K562 (cell line): ENCODE results near the gene ZNF844. TPM values are rescaled to one million over a fixed set of nuclear protein-coding genes. Genes with fewer than 3 reads are reported as not detected.
A peak's percentile ranks its signal among the peaks of the same experiment; 100 is the strongest.

Source experiments
- BRF2 ChIP-seq: IDR thresholded peaks from 3 replicates; pipeline ENCODE4 v1.6.1; 2011; ENCODE audit warnings: borderline replicate concordance, mild to moderate bottlenecking; ENCODE audit not compliant: insufficient read length, insufficient read depth
- ELK3 ChIP-seq: fragments of 450-650 bp; formaldehyde crosslinking; IDR thresholded peaks from 2 replicates; pipeline ENCODE4 v1.4.0; 2020; ENCODE audit warnings: mild to moderate bottlenecking
- EP400 ChIP-seq: fragments of 450-650 bp; IDR thresholded peaks from 2 replicates; pipeline ENCODE4 v1.6.1; 2017; ENCODE audit warnings: antibody characterized with exemption, mild to moderate bottlenecking, moderate library complexity
- GABPA ChIP-seq: fragments of 200-800 bp; sonication (Bioruptor generic); conservative IDR thresholded peaks from 2 replicates; pipeline ENCODE4 v1.6.1; 2016; ENCODE audit warnings: low read depth, missing genetic modification characterization, missing compliant biosample characterization
- IFI16 ChIP-seq: fragments of 250-450 bp; sonication (Bioruptor Pico); IDR thresholded peaks from 2 replicates; pipeline ENCODE4 v2.1.2; 2022; ENCODE audit warnings: mild to moderate bottlenecking, inconsistent platforms
- KAT7 ChIP-seq: sonication (generic); formaldehyde crosslinking; IDR thresholded peaks from 2 replicates; pipeline ENCODE4 v1.8.0; 2022; ENCODE audit warnings: missing genetic modification reagents, mild to moderate bottlenecking, borderline replicate concordance
- NR0B1 ChIP-seq: fragments of 450-650 bp; IDR thresholded peaks from one replicate; pipeline ENCODE4 v1.6.1; 2018; ENCODE audit warnings: mild to moderate bottlenecking, moderate library complexity; ENCODE audit not compliant: partially characterized antibody
- NR2C1 ChIP-seq, 2 experiments: fragments of 450-650 bp; IDR thresholded peaks; 2 replicates each; pipeline ENCODE4 v1.6.1; 2017; ENCODE audit warnings: mild to moderate bottlenecking in 2 of 2, antibody characterized with exemption in 1 of 2, inconsistent platforms in 1 of 2, missing compliant biosample characterization in 1 of 2, missing genetic modification characterization in 1 of 2
- POLR2G ChIP-seq: fragments of 200-400 bp; formaldehyde crosslinking; IDR thresholded peaks from 2 replicates; pipeline ENCODE4 v1.6.1; 2017; ENCODE audit warnings: low read depth, mild to moderate bottlenecking, antibody characterized with exemption, low read length, moderate library complexity
- RBFOX2 ChIP-seq: fragments of 200-400 bp; formaldehyde crosslinking; IDR thresholded peaks from 2 replicates; pipeline ENCODE4 v1.6.1; 2017; ENCODE audit warnings: low read depth, mild to moderate bottlenecking, low read length, moderate library complexity
- RBM22 ChIP-seq: fragments of 200-400 bp; formaldehyde crosslinking; IDR thresholded peaks from 2 replicates; pipeline ENCODE4 v1.6.1; 2018; ENCODE audit warnings: low read length, low read depth; ENCODE audit not compliant: poor library complexity, severe bottlenecking
- TBP ChIP-seq: optimal IDR thresholded peaks from 2 replicates; pipeline ENCODE3; 2011; ENCODE audit warnings: low read depth, low read length, improper control_type of control experiment
- VEZF1 ChIP-seq: fragments of 200-800 bp; sonication (Bioruptor generic); IDR thresholded peaks from 2 replicates; pipeline ENCODE4 v1.6.1; 2017; ENCODE audit warnings: missing genetic modification characterization, missing compliant biosample characterization
- ZBTB11 ChIP-seq, 3 experiments: fragments of 200-800 bp in 1 of 3; fragments of 250-450 bp in 1 of 3; fragments of 450-650 bp in 1 of 3; sonication (Bioruptor Pico) in 1 of 3; sonication (Bioruptor generic) in 1 of 3; formaldehyde crosslinking in 1 of 3; IDR thresholded peaks; 2 replicates each; pipeline versions ENCODE4 v1.6.1 to v1.8.0; 2016 to 2022; ENCODE audit warnings: mild to moderate bottlenecking in 2 of 3, missing genetic modification characterization in 2 of 3, missing compliant biosample characterization in 1 of 3, moderate library complexity in 1 of 3
- ZNF766 ChIP-seq: fragments of 200-800 bp; sonication (Bioruptor generic); conservative IDR thresholded peaks from 2 replicates; pipeline ENCODE4 v1.6.1; 2016; ENCODE audit warnings: missing genetic modification characterization, missing compliant biosample characterization
- ZNF79 ChIP-seq: fragments of 250-450 bp; sonication (Bioruptor Pico); IDR thresholded peaks from 2 replicates; pipeline ENCODE4 v1.4.0; 2020; ENCODE audit warnings: low read depth, mild to moderate bottlenecking, moderate library complexity
- polyA plus RNA-seq, 8 experiments: library from polyadenylated mRNA; depleted of rRNA in 4 of 8; stranded (reverse) in 5 of 8; unstranded in 3 of 8; fragments of >200 nt; fragmentation: Nextera tagmentation in 2 of 8; fragmentation: Illumina TruSeq in 1 of 8; extraction: Ambion mirVana in 2 of 8; extraction: Trizol in 1 of 8; gene quantifications; 2 replicates each; pipeline versions ENCODE4 v1.2.1 to v1.2.3, GENCODE V29; 2011 to 2014; ENCODE audit warnings: inconsistent platforms in 1 of 8, missing spikeins in 1 of 8
- total RNA-seq, 7 experiments: library from RNA; depleted of rRNA in 6 of 7; stranded (reverse); fragments of >200 nt in 6 of 7; fragmentation: Illumina TruSeq in 2 of 7; extraction: Trizol in 2 of 7; gene quantifications; 2 replicates each; pipeline versions ENCODE4 v1.2.1 to v1.2.3, GENCODE V29; 2011 to 2021; ENCODE audit warnings: low replicate concordance in 1 of 7

Gene ZNF844
- total and polyA plus RNA-seq, 9 of the 15 experiments (the other 6 are each of a cell fraction or from before 2014, with no cell fraction given) = 0.80 to 4.5 (median 2.2) TPM

GRCh38 chr19:12035220-12036172 lies 29.0 kb upstream of the ZNF844 start, which contains the start of gene ZNF433 (continued):
- peak in 1 of 3 experiments; percentile 79; a peak in 2 of 6 replicates for TF ChIP-seq ZBTB11 (CRISPR knock-in tag; IDR thresholded peaks at IDR 0.05)
- no peak for TF ChIP-seq BRF2
- TF ChIP-seq VEZF1 (CRISPR knock-in tag) = peak; percentile 24
- no peak for TF ChIP-seq IFI16 (CRISPR knock-in tag)
- no peak for TF ChIP-seq ZNF766 (CRISPR knock-in tag)
- peak; percentile 88 for TF ChIP-seq POLR2G
- TF ChIP-seq NR2C1 (IDR thresholded peaks at IDR 0.05) = no peak
- no peak for TF ChIP-seq NR2C1 (tag; IDR thresholded peaks at IDR 0.05)
- TF ChIP-seq GABPA (tag) = 0 out of 2 replicates have a peak, but pooled peaks have one; percentile 36
- no peak for TF ChIP-seq KAT7
- TF ChIP-seq RBM22 = peak; percentile 29
- TF ChIP-seq ZNF79 = no peak
- no peak for TF ChIP-seq NR0B1
- no peak for TF ChIP-seq ELK3
- TF ChIP-seq EP400 = peak; percentile 53; the same call in 1 of the 2 replicates
- TF ChIP-seq RBFOX2 = peak; percentile 84
- peak; percentile 29 for TF ChIP-seq TBP
